Caco-2 (cell line): ENCODE data around the gene FARP1. TPM values are rescaled to one million over a fixed set of nuclear protein-coding genes. Genes with fewer than 3 reads are reported as not detected.

ENCODE experiments used
- BruUV-seq: library from RNA; stranded (reverse); fragments of 400-500 nt; replicated peaks from 2 replicates; lab custom pipeline; 2021; lab: Mats Ljungman, UMichigan
- CTCF ChIA-PET: fragments of 300-600 bp; sonication (Branson Sonifier 250); formaldehyde crosslinking; loops from one replicate; lab custom pipeline; 2022; ENCODE audit warnings: antibody characterized with exemption; lab: Charles Lee
- POLR2A ChIA-PET: fragments of 300-600 bp; sonication (Branson Sonifier 250); formaldehyde crosslinking; loops from one replicate; lab custom pipeline; 2022; ENCODE audit warnings: antibody characterized with exemption; lab: Charles Lee
- DNase-seq, 2 experiments: peaks; one replicate each; pipeline versions ENCODE4 v3.0.0 to v3.0.0-alpha.2; 2020 to 2022
- H3K27me3 ChIP-seq: replicated peaks from 2 replicates; pipeline ENCODE4 v1.6.0; 2011; ENCODE audit warnings: low read length; ENCODE audit not compliant: control insufficient read depth, insufficient read depth
- H3K36me3 ChIP-seq: 2 replicates; pipeline ENCODE4 v1.5.1; 2011; ENCODE audit warnings: low read length; ENCODE audit not compliant: control insufficient read depth, insufficient read depth
- H3K4me1 ChIP-seq: fragments of 250-450 bp; sonication (Bioruptor Pico); 2 replicates; pipeline ENCODE4 v1.5.1; 2020; ENCODE audit warnings: mild to moderate bottlenecking
- H3K4me3 ChIP-seq: 2 replicates; pipeline ENCODE4 v1.5.1; 2011; ENCODE audit warnings: low read depth, mild to moderate bottlenecking, control low read depth, low read length
- H3K9me3 ChIP-seq: fragments of 250-450 bp; sonication (Bioruptor Pico); 2 replicates; pipeline ENCODE4 v1.5.1; 2020; ENCODE audit warnings: mild to moderate bottlenecking, moderate library complexity
- H3K27ac Mint-ChIP-seq: one replicate; pipeline ENCODE4 v1.8.0; 2022; ENCODE audit warnings: mixed read lengths; ENCODE audit not compliant: unreplicated experiment
- H3K27me3 Mint-ChIP-seq: one replicate; pipeline ENCODE4 v1.8.0; 2022; ENCODE audit warnings: mixed read lengths; ENCODE audit not compliant: insufficient read depth, unreplicated experiment
- H3K36me3 Mint-ChIP-seq: one replicate; pipeline ENCODE4 v1.8.0; 2022; ENCODE audit warnings: mild to moderate bottlenecking, mixed read lengths; ENCODE audit not compliant: insufficient read depth, unreplicated experiment
- H3K4me1 Mint-ChIP-seq: one replicate; pipeline ENCODE4 v1.8.0; 2022; ENCODE audit warnings: low read depth, mixed read lengths; ENCODE audit not compliant: unreplicated experiment
- H3K4me3 Mint-ChIP-seq: one replicate; pipeline ENCODE4 v1.8.0; 2022; ENCODE audit warnings: mild to moderate bottlenecking, moderate library complexity, mixed read lengths; ENCODE audit not compliant: unreplicated experiment
- H3K9me3 Mint-ChIP-seq: one replicate; pipeline ENCODE4 v1.8.0; 2022; ENCODE audit warnings: mixed read lengths; ENCODE audit not compliant: unreplicated experiment
- CTCF ChIP-seq, 2 experiments: fragments of 200-600 bp in 1 of 2; IDR thresholded peaks; 1 replicate in 1 of 2; 2 replicates in 1 of 2; pipeline versions ENCODE4 v1.5.1 to v1.8.0; 2011 to 2022; ENCODE audit warnings: antibody characterized with exemption in 1 of 2, control low read depth in 1 of 2, inconsistent platforms in 1 of 2, low read depth in 1 of 2, low read length in 1 of 2, mild to moderate bottlenecking in 1 of 2, moderate library complexity in 1 of 2; ENCODE audit not compliant: insufficient read depth in 1 of 2, severe bottlenecking in 1 of 2, unreplicated experiment in 1 of 2
- intact Hi-C: fragments of 100-400 bp; cut with micrococcal nuclease; formaldehyde crosslinking; loops from one replicate; pipeline ENCODE4 v1.10.0; 2022; ENCODE audit not compliant: unreplicated experiment
- total RNA-seq: library from RNA; stranded (reverse); gene quantifications from 2 replicates; pipeline ENCODE4 v1.2.3, GENCODE V29; 2022

FARP1 gene
- total RNA-seq, 1 experiment from 2014 or later, result 189 TPM

GRCh38 chr13:98105929-98106336 is 37.0 kb upstream of the FARP1 start:
- Histone ChIP-seq H3K9me3 (no peaks in the 10 kb centered on the region), H3K4me3 (no peak overlapping the region), H3K36me3 (no peaks in the 10 kb centered on the region), H3K4me1 (no peaks in the 10 kb centered on the region), H3K27me3 (no peaks in the 10 kb centered on the region)
- ChIA-PET POLR2A (no interaction called here), CTCF (no interaction called here)
- peaks cover 11% of the 10 kb centered on the region for H3K9me3 Mint-ChIP-seq
- DNase-seq, result peak; percentile 24 to 37
- no peaks in the 10 kb centered on the region for H3K27me3 Mint-ChIP-seq
- intact Hi-C loops, result no loop called here
- no TSS peak for BruUV-seq
- no peak overlapping the region for H3K4me3 Mint-ChIP-seq
- no peak for TF ChIP-seq CTCF (IDR thresholded peaks at IDR 0.05; ENCODE audit: insufficient read depth in 1 of 2, low read depth in 1 of 2, low read length in 1 of 2, severe bottlenecking in 1 of 2, unreplicated experiment in 1 of 2)
- H3K27ac Mint-ChIP-seq, result no peak overlapping the region
- no peaks in the 10 kb centered on the region for H3K4me1 Mint-ChIP-seq
- H3K36me3 Mint-ChIP-seq, result no peaks in the 10 kb centered on the region

GRCh38 chr13:98108341-98108740 is 34.6 kb upstream of the FARP1 start:
- CTCF ChIA-PET, result no interaction called here

DNA sequence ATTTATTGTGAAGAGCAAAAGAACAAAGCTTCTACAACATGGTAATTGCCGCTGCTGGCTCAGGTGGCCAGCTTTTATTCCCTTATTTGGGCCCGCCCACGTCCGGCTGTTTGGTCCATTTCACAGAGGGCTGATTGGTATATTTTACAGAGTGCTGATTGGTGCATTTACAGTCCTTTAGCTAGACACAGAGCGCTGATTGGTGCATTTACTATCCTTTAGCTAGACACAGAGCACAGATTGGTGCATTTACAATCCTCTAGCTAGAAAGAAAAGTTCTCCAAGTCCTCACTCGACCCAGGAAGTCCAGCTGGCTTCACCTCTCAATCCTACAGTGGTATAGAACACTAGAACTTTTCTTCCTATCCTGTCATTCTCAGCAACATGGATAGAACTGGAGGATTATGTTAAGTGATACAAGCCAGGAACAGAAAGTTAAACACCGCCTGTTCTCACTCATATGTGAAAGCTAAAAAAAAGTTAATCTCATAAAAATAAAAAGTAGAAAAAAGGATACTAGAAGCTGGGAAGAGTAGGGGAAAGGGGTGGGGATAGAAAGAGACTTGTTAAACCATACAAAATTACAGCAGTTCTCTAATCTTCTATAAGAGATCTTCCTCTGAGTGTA is 33.6 kb upstream of the FARP1 start:
- no peaks in the 10 kb centered on the region for H3K4me1 ChIP-seq
- H3K4me3 Mint-ChIP-seq, result no peak overlapping the region
- BruUV-seq, result no TSS peak
- no peaks in the 10 kb centered on the region for H3K9me3 ChIP-seq
- no peaks in the 10 kb centered on the region for H3K4me1 Mint-ChIP-seq
- H3K9me3 Mint-ChIP-seq, result peaks cover 11% of the 10 kb centered on the region
- peak in 1 of 2 experiments; percentile 4 for DNase-seq
- no peak for TF ChIP-seq CTCF (IDR thresholded peaks at IDR 0.05; ENCODE audit: insufficient read depth in 1 of 2, low read depth in 1 of 2, low read length in 1 of 2, severe bottlenecking in 1 of 2, unreplicated experiment in 1 of 2)
- intact Hi-C loops, result no loop called here
- H3K27me3 Mint-ChIP-seq, result no peaks in the 10 kb centered on the region
- H3K36me3 ChIP-seq, result no peaks in the 10 kb centered on the region
- POLR2A ChIA-PET, result no interaction called here
- H3K27me3 ChIP-seq, result no peaks in the 10 kb centered on the region
- H3K4me3 ChIP-seq, result no peak overlapping the region
- no peak overlapping the region for H3K27ac Mint-ChIP-seq
- CTCF ChIA-PET, result no interaction called here
- H3K36me3 Mint-ChIP-seq, result no peaks in the 10 kb centered on the region

More at GRCh38 chr13:98108341-98108740, 34.6 kb upstream of the FARP1 start:
- H3K4me1 ChIP-seq, result no peaks in the 10 kb centered on the region
- H3K36me3 ChIP-seq, result no peaks in the 10 kb centered on the region
- Mint-ChIP-seq H3K4me1 (no peaks in the 10 kb centered on the region), H3K4me3 (no peak overlapping the region), H3K36me3 (no peaks in the 10 kb centered on the region), H3K27me3 (no peaks in the 10 kb centered on the region), H3K27ac (no peak overlapping the region), H3K9me3 (peaks cover 11% of the 10 kb centered on the region)
- intact Hi-C loops, result no loop called here
- H3K4me3 ChIP-seq, result no peak overlapping the region
- no peak for TF ChIP-seq CTCF (IDR thresholded peaks at IDR 0.05; ENCODE audit: insufficient read depth in 1 of 2, low read depth in 1 of 2, low read length in 1 of 2, severe bottlenecking in 1 of 2, unreplicated experiment in 1 of 2)
- no peaks in the 10 kb centered on the region for H3K9me3 ChIP-seq
- peak in 1 of 2 experiments; percentile 7 for DNase-seq
- POLR2A ChIA-PET, result no interaction called here
- no peaks in the 10 kb centered on the region for H3K27me3 ChIP-seq
- BruUV-seq, result no TSS peak
